Keratinocyte (primary cell): ENCODE measurements around the gene PUM1. TPM values are rescaled to one million over a fixed set of nuclear protein-coding genes. Genes with fewer than 3 reads are reported as not detected.

Source experiments
- DNase-seq: peaks from one replicate; pipeline ENCODE4 v3.0.0-alpha.2; 2011; ENCODE audit warnings: low read depth, missing footprints, low spot score
- FAIRE-seq: peaks from 2 replicates; lab custom pipeline; 2011; peaks lifted over from hg19 to GRCh38; lab: Jason Lieb, UNC
- H2AFZ ChIP-seq: 2 replicates; pipeline ENCODE4 v1.6.0; 2012; ENCODE audit warnings: low read length, control low read depth, inconsistent platforms; ENCODE audit not compliant: control insufficient read depth
- H3K27ac ChIP-seq: 2 replicates; pipeline ENCODE4 v1.5.1; 2011; ENCODE audit warnings: low read length; ENCODE audit not compliant: control insufficient read depth, insufficient read depth
- H3K27me3 ChIP-seq: 3 replicates; pipeline ENCODE4 v1.6.0; 2011; ENCODE audit warnings: low read length; ENCODE audit not compliant: control insufficient read depth, insufficient read depth; ENCODE audit errors: extremely low read depth
- H3K36me3 ChIP-seq, 2 experiments: 2 replicates in 1 of 2; 3 replicates in 1 of 2; pipeline ENCODE4 v1.5.1; 2011; ENCODE audit warnings: low read length in 2 of 2, mild to moderate bottlenecking in 1 of 2; ENCODE audit not compliant: control insufficient read depth in 2 of 2, insufficient read depth in 2 of 2; ENCODE audit errors: extremely low read depth in 1 of 2
- H3K4me1 ChIP-seq: 3 replicates; pipeline ENCODE4 v1.5.1; 2011; ENCODE audit warnings: low read length; ENCODE audit not compliant: control insufficient read depth, insufficient read depth; ENCODE audit errors: extremely low read depth
- H3K4me2 ChIP-seq: 3 replicates; pipeline ENCODE4 v1.6.0; 2011; ENCODE audit warnings: low read depth, low read length; ENCODE audit not compliant: control insufficient read depth, insufficient read depth; ENCODE audit errors: extremely low read depth
- H3K4me3 ChIP-seq, 3 experiments: fragments of 200-600 bp in 1 of 3; sonication (generic) in 1 of 3; 2 replicates in 2 of 3; 3 replicates in 1 of 3; pipeline ENCODE4 v1.5.1; 2011 to 2016; ENCODE audit warnings: low read length in 3 of 3, mild to moderate bottlenecking in 3 of 3, control low read depth in 2 of 3, inconsistent platforms in 1 of 3, low read depth in 1 of 3, mixed read lengths in 1 of 3, mixed run types in 1 of 3, moderate library complexity in 1 of 3; ENCODE audit not compliant: control insufficient read depth in 2 of 3, insufficient read depth in 2 of 3; ENCODE audit errors: extremely low read depth in 1 of 3
- H3K79me2 ChIP-seq: 2 replicates; pipeline ENCODE4 v1.6.0; 2012; ENCODE audit warnings: low read length; ENCODE audit not compliant: control insufficient read depth, insufficient read depth
- H3K9ac ChIP-seq: 3 replicates; pipeline ENCODE4 v1.6.0; 2011; ENCODE audit warnings: low read length; ENCODE audit not compliant: control insufficient read depth, insufficient read depth; ENCODE audit errors: extremely low read depth
- H3K9me1 ChIP-seq: 3 replicates; pipeline ENCODE4 v1.6.0; 2011; ENCODE audit warnings: low read length; ENCODE audit not compliant: control insufficient read depth, insufficient read depth; ENCODE audit errors: extremely low read depth
- H3K9me3 ChIP-seq: 2 replicates; pipeline ENCODE4 v1.5.1; 2012; ENCODE audit warnings: low read depth, low read length; ENCODE audit not compliant: control insufficient read depth
- H4K20me1 ChIP-seq: 3 replicates; pipeline ENCODE4 v1.6.0; 2011; ENCODE audit warnings: low read length; ENCODE audit not compliant: control insufficient read depth, insufficient read depth; ENCODE audit errors: extremely low read depth
- EZH2 ChIP-seq: IDR thresholded peaks from one replicate; pipeline ENCODE4 v1.6.1; 2012; ENCODE audit warnings: inconsistent platforms, mild to moderate bottlenecking, low read length, moderate library complexity
- dilution Hi-C: fragments of 300-500 bp; cut with MboI; formaldehyde crosslinking; loops from one replicate; pipeline ENCODE4 v1.7.0; 2020; ENCODE audit warnings: low sequenced_read_pairs; ENCODE audit not compliant: extremely low pct_ligation_motif_present
- polyA plus RNA-seq, 5 experiments: library from polyadenylated mRNA; depleted of rRNA in 3 of 5; stranded (reverse) in 3 of 5; stranded (forward) in 1 of 5; unstranded in 1 of 5; fragments of >200 nt; gene quantifications; 1 replicate in 1 of 5; 2 replicates in 3 of 5; 3 replicates in 1 of 5; pipeline versions ENCODE4 v1.2.1 to v1.2.3, GENCODE V29; 2011 to 2012; ENCODE audit warnings: missing spikeins in 2 of 5, low read depth in 1 of 5, low replicate concordance in 1 of 5
- TF ChIP-seq, protein P1 (sequence below), 3 experiments: IDR thresholded peaks in 1 of 3; conservative IDR thresholded peaks in 1 of 3; optimal IDR thresholded peaks in 1 of 3; 2 replicates in 2 of 3; 3 replicates in 1 of 3; pipeline versions ENCODE3 to v1.5.1; 2011; ENCODE audit warnings: low read length in 3 of 3, mild to moderate bottlenecking in 3 of 3, moderate library complexity in 2 of 3, control low read depth in 1 of 3, inconsistent platforms in 1 of 3; ENCODE audit not compliant: insufficient read depth in 2 of 3; ENCODE audit errors: extremely low read depth in 1 of 3

PUM1 gene
- polyA plus RNA-seq, 1 donor (not counting 4 experiments of a cell fraction or from before 2014, with no cell fraction given): 68.6 TPM

DNA sequence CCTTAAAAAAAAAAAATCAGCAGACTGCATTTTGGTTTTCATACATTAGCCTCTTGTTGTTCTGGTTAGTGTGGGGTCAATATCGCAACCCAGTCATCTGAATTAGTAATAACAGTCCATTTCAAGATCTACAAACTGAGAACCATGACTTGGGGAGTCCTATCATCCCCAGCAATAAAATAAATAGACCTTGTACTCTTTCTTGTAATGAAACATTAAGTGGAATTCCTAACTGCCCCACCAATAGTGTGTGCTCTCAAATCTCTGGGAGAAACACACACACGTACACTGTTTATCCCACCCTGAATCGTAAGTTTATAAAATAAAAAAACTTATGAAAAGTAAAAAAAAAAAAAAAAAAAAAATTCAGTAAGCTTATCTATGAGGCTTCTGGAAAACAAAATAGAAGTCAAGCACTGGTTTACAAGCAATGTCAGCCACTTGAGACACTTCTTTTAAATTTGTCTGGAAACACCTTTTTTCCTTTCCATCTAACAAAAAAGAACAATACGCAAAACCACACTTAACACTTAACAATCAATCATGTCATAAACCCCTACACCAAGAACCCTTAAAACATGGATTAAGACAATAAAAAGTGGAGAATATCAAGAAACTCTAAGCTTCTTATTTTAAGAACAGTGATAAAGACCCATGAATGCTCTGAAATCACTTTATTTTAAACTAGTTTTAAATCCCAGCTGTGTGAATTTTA, 53.1 kb downstream of the PUM1 start:
- Histone ChIP-seq H3K4me1 (peaks cover 60% of the 10 kb centered on the region), H4K20me1 (peaks cover 49% of the 10 kb centered on the region), H3K36me3 (peaks cover 0 to 2% of the 10 kb centered on the region in 2 experiments), H3K9me1 (peaks cover 12% of the 10 kb centered on the region), H3K27me3 (no peaks in the 10 kb centered on the region), H3K4me2 (peak overlapping the region; percentile 40), H3K79me2 (peaks cover 95% of the 10 kb centered on the region), H3K9ac (no peak overlapping the region), H2AFZ (no peak overlapping the region), H3K27ac (peak overlapping the region; percentile 9), H3K4me3 (no peak overlapping the region), H3K9me3 (no peaks in the 10 kb centered on the region)
- dilution Hi-C loops: no loop called here
- DNase-seq (no peak), FAIRE-seq (no peak)
- TF ChIP-seq EZH2: no peak

GRCh38 chr1:31011719-31012118, 53.8 kb downstream of the PUM1 start:
- Histone ChIP-seq H3K4me3 (no peak overlapping the region), H3K9me1 (peaks cover 12% of the 10 kb centered on the region), H3K9me3 (no peaks in the 10 kb centered on the region), H3K27me3 (no peaks in the 10 kb centered on the region), H4K20me1 (peaks cover 45% of the 10 kb centered on the region), H2AFZ (no peak overlapping the region), H3K27ac (no peak overlapping the region), H3K4me1 (peaks cover 66% of the 10 kb centered on the region), H3K79me2 (peaks cover 91% of the 10 kb centered on the region), H3K9ac (no peak overlapping the region), H3K36me3 (peaks cover 0 to 2% of the 10 kb centered on the region in 2 experiments), H3K4me2 (peak overlapping the region; percentile 29)
- dilution Hi-C loops: no loop called here
- DNase-seq: no peak
- FAIRE-seq: no peak
- TF ChIP-seq EZH2: no peak
- TF ChIP-seq, protein P1, sequence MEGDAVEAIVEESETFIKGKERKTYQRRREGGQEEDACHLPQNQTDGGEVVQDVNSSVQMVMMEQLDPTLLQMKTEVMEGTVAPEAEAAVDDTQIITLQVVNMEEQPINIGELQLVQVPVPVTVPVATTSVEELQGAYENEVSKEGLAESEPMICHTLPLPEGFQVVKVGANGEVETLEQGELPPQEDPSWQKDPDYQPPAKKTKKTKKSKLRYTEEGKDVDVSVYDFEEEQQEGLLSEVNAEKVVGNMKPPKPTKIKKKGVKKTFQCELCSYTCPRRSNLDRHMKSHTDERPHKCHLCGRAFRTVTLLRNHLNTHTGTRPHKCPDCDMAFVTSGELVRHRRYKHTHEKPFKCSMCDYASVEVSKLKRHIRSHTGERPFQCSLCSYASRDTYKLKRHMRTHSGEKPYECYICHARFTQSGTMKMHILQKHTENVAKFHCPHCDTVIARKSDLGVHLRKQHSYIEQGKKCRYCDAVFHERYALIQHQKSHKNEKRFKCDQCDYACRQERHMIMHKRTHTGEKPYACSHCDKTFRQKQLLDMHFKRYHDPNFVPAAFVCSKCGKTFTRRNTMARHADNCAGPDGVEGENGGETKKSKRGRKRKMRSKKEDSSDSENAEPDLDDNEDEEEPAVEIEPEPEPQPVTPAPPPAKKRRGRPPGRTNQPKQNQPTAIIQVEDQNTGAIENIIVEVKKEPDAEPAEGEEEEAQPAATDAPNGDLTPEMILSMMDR (optimal IDR thresholded peaks at IDR 0.05 in 1 of 3, IDR thresholded peaks at IDR 0.05 in 1 of 3, conservative IDR thresholded peaks at IDR 0.05 in 1 of 3; ENCODE audit: extremely low read depth in 1 of 3, insufficient read depth in 2 of 3, low read length in 3 of 3): no peak
